ENCODE results near the gene MAST3.
"Not testable (repeated sequence)": the region's sequence is repeated elsewhere in the genome, so short reads cannot be mapped to it uniquely, and the experiment has no call there.

Gene MAST3

GRCh38 chr19:18143902-18144301, 46.3 kb downstream of the MAST3 start:
- no peak for DNase-seq

DNA sequence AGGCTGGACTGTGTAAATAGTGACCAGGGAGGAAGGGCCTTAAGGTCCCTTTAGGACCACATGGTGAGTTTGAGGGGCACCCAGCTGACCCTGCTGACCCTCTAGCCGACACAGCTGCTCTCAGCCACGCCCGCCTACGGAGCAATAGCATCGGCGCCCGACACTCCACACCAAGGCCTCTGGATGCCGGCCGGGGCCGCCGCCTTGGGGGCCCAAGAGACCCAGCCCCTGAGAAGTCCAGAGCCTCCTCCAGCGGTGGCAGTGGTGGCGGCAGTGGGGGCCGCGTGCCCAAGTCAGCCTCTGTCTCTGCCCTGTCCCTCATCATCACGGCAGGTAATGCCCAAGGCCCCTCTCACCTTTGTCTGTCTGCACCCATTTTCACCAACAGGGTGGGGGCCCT, 46.8 kb downstream of the MAST3 start:
- no peak for DNase-seq

GRCh38 chr19:18144906-18145305, 47.3 kb downstream of the MAST3 start:
- DNase-seq, result no peak

- no peak for DNase-seq
These were observed 47.9 kb downstream of the MAST3 start for GRCh38 chr19:18145391-18145999.

DNA sequence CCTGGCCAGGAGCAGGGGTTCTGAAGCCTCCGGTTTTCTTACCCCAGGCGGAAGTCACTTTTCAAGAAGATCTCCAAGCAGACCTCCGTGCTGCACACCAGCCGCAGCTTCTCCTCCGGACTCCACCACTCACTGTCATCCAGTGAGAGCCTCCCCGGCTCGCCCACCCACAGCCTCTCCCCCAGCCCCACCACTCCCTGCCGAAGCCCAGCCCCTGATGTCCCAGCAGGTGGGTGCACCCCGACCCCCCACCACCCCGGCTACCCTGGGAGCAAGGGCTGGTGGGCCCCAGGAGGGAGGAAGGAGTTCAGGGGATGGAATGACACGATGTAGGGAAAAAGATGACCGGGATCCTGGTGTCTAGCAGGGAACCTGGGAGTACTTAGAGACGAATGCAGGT, 49.8 kb downstream of the MAST3 start:
- no peak for DNase-seq

- no peak for DNase-seq
These were observed 52.0 kb downstream of the MAST3 start for GRCh38 chr19:18149596-18149975.

GRCh38 chr19:18150776-18151624, 53.4 kb downstream of the MAST3 start:
- DNase-seq, result no peak

GRCh38 chr19:18152442-18152816, 54.9 kb downstream of the MAST3 start:
- DNase-seq, result peak; percentile 97

- DNase-seq, result peak; percentile 98
These were observed 55.4 kb downstream of the MAST3 start, which contains the start of gene PIK3R2 for GRCh38 chr19:18152817-18153555. PIK3R2 (plus strand) TSS chr19:18153163; CDS start chr19:18155880, 2,717 bp downstream.

GRCh38 chr19:18153556-18154134, 56.1 kb downstream of the MAST3 start:
- no peak for DNase-seq

GRCh38 chr19:18155095-18156087, 57.8 kb downstream of the MAST3 start:
- DNase-seq, result no peak

DNA sequence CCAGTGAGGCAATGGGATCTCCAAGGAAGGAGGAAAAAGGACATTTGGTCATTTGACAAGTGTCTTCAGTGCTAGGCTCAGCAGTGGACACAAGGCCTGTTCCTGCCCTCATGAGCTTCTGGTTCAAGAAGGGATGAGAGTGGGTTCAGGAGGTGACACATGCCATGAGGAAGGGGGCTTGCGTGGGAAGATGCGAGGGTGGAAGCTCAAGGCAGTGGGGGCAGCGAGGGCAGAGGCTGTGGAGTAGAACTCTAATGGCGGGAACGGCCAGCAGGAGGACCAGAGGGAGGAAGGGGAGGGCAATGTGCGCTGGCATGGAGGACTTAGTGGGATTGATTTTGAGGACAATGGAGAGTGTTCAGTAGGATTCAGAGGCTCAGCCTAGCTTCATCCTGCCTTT, 58.7 kb downstream of the MAST3 start:
- no peak for DNase-seq

GRCh38 chr19:18156841-18157464, 59.4 kb downstream of the MAST3 start:
- peak; percentile 84 for DNase-seq

GRCh38 chr19:18157465-18158063, 60.0 kb downstream of the MAST3 start:
- peak; percentile 8 for DNase-seq

DNA sequence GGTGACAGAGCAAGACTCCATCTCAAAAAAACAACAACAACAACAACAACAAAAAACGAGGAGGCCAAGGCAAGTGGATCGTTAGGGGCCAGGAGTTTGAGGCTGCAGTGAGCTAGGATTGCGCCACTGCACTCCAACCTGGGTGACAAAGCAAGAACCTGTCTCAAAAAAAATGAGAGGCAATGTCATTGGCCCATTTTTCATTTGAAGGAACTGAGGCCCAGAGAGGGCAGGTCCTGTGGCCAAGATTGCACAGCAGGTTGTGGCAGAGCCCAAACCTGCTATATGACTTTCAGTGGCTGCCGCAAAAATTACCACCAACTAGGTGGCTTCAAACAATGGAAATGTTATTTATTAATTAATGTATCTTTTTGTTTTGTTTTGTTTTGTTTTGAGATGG, 60.9 kb downstream of the MAST3 start:
- no peak for DNase-seq

- not testable (repeated sequence) for DNase-seq
These were observed 61.6 kb downstream of the MAST3 start for GRCh38 chr19:18159059-18159616.

GRCh38 chr19:18159810-18160209, 62.2 kb downstream of the MAST3 start:
- DNase-seq, result no peak

DNA sequence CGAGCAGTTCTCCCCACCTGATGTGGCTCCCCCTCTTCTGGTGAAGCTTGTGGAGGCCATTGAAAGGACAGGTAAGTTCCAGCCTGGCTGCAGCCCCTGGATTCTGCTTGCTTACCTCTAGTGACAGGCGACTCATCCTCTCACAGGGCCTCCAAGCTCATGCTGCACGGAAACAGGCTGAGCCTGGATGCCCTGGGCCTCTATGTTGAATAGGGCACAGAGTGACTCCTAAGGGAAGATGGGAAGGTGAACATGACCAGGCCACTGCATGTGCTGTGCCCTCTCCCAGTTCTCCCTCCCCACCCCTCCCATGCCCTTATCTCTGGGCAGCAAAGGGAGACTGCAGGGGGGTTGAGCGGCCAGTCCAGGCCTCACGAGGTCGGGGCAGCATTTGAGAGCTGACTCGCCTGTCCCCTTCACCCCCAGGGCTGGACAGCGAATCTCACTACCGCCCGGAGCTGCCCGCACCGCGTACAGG, 63.0 kb downstream of the MAST3 start:
- no peak for DNase-seq

DNA sequence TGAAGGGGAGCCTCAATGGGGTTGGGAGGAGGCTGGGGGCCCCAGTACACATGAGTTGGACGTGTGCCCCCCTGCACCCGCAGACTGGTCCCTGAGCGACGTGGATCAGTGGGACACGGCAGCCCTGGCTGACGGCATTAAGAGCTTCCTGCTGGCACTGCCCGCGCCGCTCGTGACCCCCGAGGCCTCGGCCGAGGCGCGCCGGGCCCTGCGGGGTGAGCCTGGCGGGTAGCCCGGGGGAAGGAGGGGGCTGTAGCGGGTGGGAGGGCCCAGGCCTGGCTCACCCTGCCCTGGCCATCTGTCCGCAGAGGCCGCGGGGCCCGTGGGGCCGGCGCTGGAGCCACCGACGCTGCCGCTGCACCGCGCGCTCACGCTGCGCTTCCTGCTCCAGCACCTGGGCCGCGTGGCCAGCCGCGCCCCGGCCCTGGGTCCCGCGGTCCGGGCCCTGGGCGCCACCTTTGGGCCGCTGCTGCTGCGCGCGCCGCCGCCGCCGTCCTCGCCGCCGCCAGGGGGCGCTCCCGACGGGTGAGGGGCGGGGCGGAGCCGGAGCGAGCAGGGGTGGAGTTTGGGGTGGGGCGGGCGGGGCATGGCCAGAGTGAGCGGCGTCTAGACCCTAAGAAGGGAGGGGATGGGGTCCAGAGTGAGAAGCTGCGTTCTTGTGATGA, 63.5 kb downstream of the MAST3 start:
- DNase-seq, result no peak

DNA sequence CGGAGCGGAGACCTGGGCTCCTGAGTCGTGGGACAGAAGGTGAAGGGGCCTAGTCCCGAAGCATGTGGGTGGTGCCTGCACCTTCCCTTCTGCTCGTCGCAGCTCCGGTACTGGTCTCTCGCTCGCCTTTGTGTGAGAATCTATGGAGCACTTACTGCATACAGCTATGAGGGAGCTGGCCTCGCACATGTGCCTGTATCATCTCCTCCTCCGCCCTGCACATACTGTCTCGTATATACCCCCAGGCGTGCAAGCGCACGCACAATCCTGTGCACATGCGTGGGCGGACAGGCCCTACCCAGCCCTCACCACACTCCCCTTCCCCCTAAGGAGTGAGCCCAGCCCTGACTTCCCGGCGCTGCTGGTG, 64.0 kb downstream of the MAST3 start:
- DNase-seq, result no peak

Measured in NCI-H2029 treated with DMSO at 0.1 percent for 48 hours (cell line).